Liver (tissue), 3 donors: ENCODE results near the gene PARD3B.

ENCODE experiments used
- CTCF ChIP-seq: fragments of 150-350 bp; IDR thresholded peaks from 2 replicates; pipeline ENCODE4 v1.5.1; 2017; ENCODE audit warnings: improper control_type of control experiment, low read depth, low read length; ENCODE audit not compliant: missing input control
- EGR1 ChIP-seq, 2 donors: IDR thresholded peaks; 2 replicates each; pipeline ENCODE4 v1.6.1; 2016 to 2018; ENCODE audit warnings: antibody characterized with exemption in 2 of 2, low read depth in 2 of 2
- FOXA1 ChIP-seq: IDR thresholded peaks from 2 replicates; pipeline ENCODE4 v1.6.1; 2016; ENCODE audit warnings: antibody characterized with exemption
- HNF4G ChIP-seq: IDR thresholded peaks from 2 replicates; pipeline ENCODE4 v1.6.1; 2016; ENCODE audit warnings: antibody characterized with exemption
- MAX ChIP-seq: IDR thresholded peaks from 2 replicates; pipeline ENCODE4 v1.6.1; 2016; ENCODE audit warnings: antibody characterized with exemption
- RAD21 ChIP-seq, 2 donors: IDR thresholded peaks; 2 replicates each; pipeline ENCODE4 v1.6.1; 2016; ENCODE audit warnings: antibody characterized with exemption in 2 of 2, mild to moderate bottlenecking in 2 of 2
- REST ChIP-seq: IDR thresholded peaks from 2 replicates; pipeline ENCODE4 v1.6.1; 2016; ENCODE audit warnings: antibody characterized with exemption, mild to moderate bottlenecking
- SP1 ChIP-seq: IDR thresholded peaks from 2 replicates; pipeline ENCODE4 v1.6.1; 2018; ENCODE audit warnings: antibody characterized with exemption, mild to moderate bottlenecking
- TAF1 ChIP-seq: conservative IDR thresholded peaks from 2 replicates; pipeline ENCODE4 v1.6.1; 2016; ENCODE audit warnings: antibody characterized with exemption, mild to moderate bottlenecking
- YY1 ChIP-seq: IDR thresholded peaks from 2 replicates; pipeline ENCODE4 v1.6.1; 2016; ENCODE audit warnings: antibody characterized with exemption, mild to moderate bottlenecking
- ZBTB33 ChIP-seq: IDR thresholded peaks from 2 replicates; pipeline ENCODE4 v1.6.1; 2016; ENCODE audit warnings: antibody characterized with exemption
- donor health status: healthy.
- donor health status: healthy.

- TF ChIP-seq CTCF (no peak), ZBTB33 (no peak), EGR1 (IDR thresholded peaks at IDR 0.05; ENCODE audit: low read depth in 2 of 2) (no peak), YY1 (no peak), SP1 (no peak), HNF4G (no peak), REST (no peak), MAX (no peak), FOXA1 (no peak), TAF1 (no peak), RAD21 (IDR thresholded peaks at IDR 0.05) (no peak)
Observed at GRCh38 chr2:205054789-205055188, 509.5 kb downstream of the PARD3B start.
